NCI-H2196 treated with DMSO at 0.1 percent for 48 hours (cell line): Measurements from ENCODE around the gene CHAC2.
A peak's percentile ranks its signal among the peaks of the same experiment; 100 is the strongest.
"Not testable (repeated sequence)": the region's sequence is repeated elsewhere in the genome, so short reads cannot be mapped to it uniquely, and the experiment has no call there.

Experiments
- DNase-seq: peaks from one replicate; lab custom pipeline; 2025; ENCODE audit not compliant: unreplicated experiment; lab: John Stamatoyannopoulos, UW

The CHAC2 gene

GRCh38 chr2:53767405-53768241 is at the start of gene CHAC2:
Gene CHAC2 (plus strand): TSS chr2:53767804. CDS start chr2:53767887, 83 bp downstream.
- peak; percentile 27 for DNase-seq

GRCh38 chr2:53720944-53721343 is 46.7 kb upstream of the CHAC2 start:
- DNase-seq = not testable (repeated sequence)

- DNase-seq = no peak
Measured at GRCh38 chr2:53724536-53724935, 43.1 kb upstream of the CHAC2 start.

- no peak for DNase-seq
Measured at GRCh38 chr2:53725662-53726061, 41.9 kb upstream of the CHAC2 start.

- DNase-seq = no peak
Measured at GRCh38 chr2:53727921-53728320, 39.7 kb upstream of the CHAC2 start.

GRCh38 chr2:53729143-53729762 is 38.4 kb upstream of the CHAC2 start:
- no peak for DNase-seq

- DNase-seq = no peak
Measured at GRCh38 chr2:53737091-53737490, 30.5 kb upstream of the CHAC2 start.

- no peak for DNase-seq
Measured at GRCh38 chr2:53739032-53739431, 28.6 kb upstream of the CHAC2 start.

GRCh38 chr2:53740170-53740569 is 27.4 kb upstream of the CHAC2 start:
- DNase-seq = no peak

- no peak for DNase-seq
Measured at GRCh38 chr2:53744395-53745065, 23.1 kb upstream of the CHAC2 start.

- no peak for DNase-seq
Measured at GRCh38 chr2:53750041-53750768, 17.4 kb upstream of the CHAC2 start.

- DNase-seq = no peak
Measured at GRCh38 chr2:53751728-53752127, 15.9 kb upstream of the CHAC2 start.

GRCh38 chr2:53752385-53752784 is 15.2 kb upstream of the CHAC2 start:
- DNase-seq = no peak

- no peak for DNase-seq
Measured at GRCh38 chr2:53753041-53753440, 14.6 kb upstream of the CHAC2 start.

GRCh38 chr2:53755121-53755520 is 12.5 kb upstream of the CHAC2 start:
- no peak for DNase-seq

- no peak for DNase-seq
Measured at GRCh38 chr2:53756644-53757043, 11.0 kb upstream of the CHAC2 start.

GRCh38 chr2:53757206-53757605 is 10.4 kb upstream of the CHAC2 start:
- DNase-seq = not testable (repeated sequence)

GRCh38 chr2:53765767-53766166 is 1.8 kb upstream of the CHAC2 start:
- no peak for DNase-seq

- no peak for DNase-seq
Measured at GRCh38 chr2:53768242-53768542, 588 bp downstream of the CHAC2 start.

GRCh38 chr2:53769318-53769945 is 1.8 kb downstream of the CHAC2 start:
- no peak for DNase-seq

- DNase-seq = no peak
Measured at GRCh38 chr2:53770264-53770663, 2.7 kb downstream of the CHAC2 start.
